ENCODE measurements around the gene SPEM2. TPM values are rescaled to one million over a fixed set of nuclear protein-coding genes. Genes with fewer than 3 reads are reported as not detected.

Gene SPEM2
- total and polyA plus RNA-seq, 2 of the 4 experiments (the other 2 are of a cell fraction), result not detected

DNA sequence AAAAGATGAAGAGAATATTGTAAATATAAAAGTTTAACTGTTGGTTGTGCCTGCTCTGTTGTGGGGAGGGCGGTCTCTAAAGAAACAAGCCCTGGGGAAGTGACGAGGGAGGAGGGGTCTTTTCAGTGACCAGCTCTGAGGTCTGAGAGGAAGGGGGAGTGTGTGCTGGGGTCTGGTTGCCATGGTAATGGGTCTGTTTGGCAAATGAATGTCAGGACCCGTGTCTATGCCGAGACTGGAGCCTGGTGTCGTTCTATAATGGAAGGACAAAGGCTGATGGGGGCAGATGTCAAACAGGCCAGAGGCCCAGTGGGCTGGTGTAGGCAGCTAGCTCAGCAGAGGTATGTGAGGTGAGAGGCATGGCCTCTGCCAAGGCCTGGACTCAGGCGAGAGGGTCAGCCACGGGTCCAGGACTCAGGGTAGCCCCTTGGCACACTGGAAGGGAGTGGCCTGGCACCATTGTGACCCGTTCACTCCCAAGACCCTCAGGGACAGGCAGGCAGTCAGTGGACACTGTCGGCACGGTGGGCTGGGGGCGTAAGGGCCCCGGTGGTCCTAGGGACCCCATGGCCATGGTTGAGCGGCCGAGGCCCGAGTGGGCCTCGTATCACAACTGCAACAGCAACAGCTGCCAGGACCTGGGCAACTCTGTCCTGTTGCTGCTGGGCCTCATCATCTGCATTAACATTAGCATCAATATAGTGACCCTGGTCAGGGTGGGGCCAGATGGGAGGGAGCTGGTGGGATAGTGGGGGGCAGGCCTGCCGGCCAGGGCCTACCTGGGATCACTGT is 5.4 kb upstream of the SPEM2 start, which contains the start of gene SPEM1 (continued):
- TF ChIP-seq NFE2L2 (IDR thresholded peaks at IDR 0.05; ENCODE audit: low read depth, low read length), result no peak

DNA sequence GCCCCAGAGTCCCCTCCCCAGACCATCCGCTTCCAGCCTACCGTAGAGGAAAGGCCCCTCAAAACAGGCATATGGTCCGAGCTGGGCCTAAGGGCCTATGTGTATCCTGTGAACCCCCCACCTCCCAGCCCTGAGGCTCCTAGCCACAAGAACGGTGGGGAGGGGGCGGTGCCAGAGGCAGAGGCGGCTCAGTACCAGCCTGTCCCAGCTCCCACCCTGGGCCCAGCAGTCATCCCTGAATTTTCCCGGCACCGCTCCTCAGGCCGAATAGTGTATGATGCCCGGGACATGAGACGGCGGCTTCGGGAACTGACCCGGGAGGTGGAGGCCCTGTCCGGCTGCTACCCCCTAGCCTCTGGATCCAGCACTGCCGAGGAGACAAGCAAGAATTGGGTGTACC is 4.2 kb upstream of the SPEM2 start:
- in situ Hi-C loops (cut with MboI; ENCODE audit: low sequenced_read_pairs) (no loop called here), dilution Hi-C loops (cut with HindIII; ENCODE audit: low sequenced_read_pairs, unreplicated experiment) (no loop called here), intact Hi-C loops (cut with micrococcal nuclease) (no loop called here)
- Histone ChIP-seq H3K9me3 (ENCODE audit: control insufficient read depth, insufficient read depth, low read length) (no peaks in the 10 kb centered on the region), H4K91ac (ENCODE audit: insufficient read depth, low read depth, low read length) (no peak overlapping the region), H4K20me1 (ENCODE audit: insufficient read depth, low read length) (peaks cover 3% of the 10 kb centered on the region; the same call in 1 of the 2 replicates), H2BK5ac (ENCODE audit: low read depth, low read length, poor library complexity, severe bottlenecking) (no peak overlapping the region), H2AFZ (replicated peaks; ENCODE audit: low read length, poor library complexity) (no peak overlapping the region), H3K79me1 (ENCODE audit: low read depth in 1 of 2, low read length in 2 of 2) (no peaks in the 10 kb centered on the region), H2BK15ac (ENCODE audit: low read depth, low read length) (no peak overlapping the region), H2BK120ac (ENCODE audit: low read depth, low read length) (no peak overlapping the region), H4K5ac (ENCODE audit: low read depth, low read length) (no peak overlapping the region), H2AK5ac (ENCODE audit: low read depth, low read length) (no peak overlapping the region), H3K27me3 (ENCODE audit: control insufficient read depth, insufficient read depth, low read length) (0 out of 2 replicates have a peak, but pooled peaks cover 2% of the 10 kb centered on the region), H3K9me1 (ENCODE audit: insufficient read depth, low read length) (0 out of 2 replicates have a peak, but pooled peaks cover 3% of the 10 kb centered on the region), H3K14ac (replicated peaks; ENCODE audit: low read depth, low read length) (no peak overlapping the region), H3K4me1 (ENCODE audit: control insufficient read depth, insufficient read depth, low read length) (no peaks in the 10 kb centered on the region), H3K4me2 (ENCODE audit: low read depth, low read length) (no peak overlapping the region), H3K56ac (ENCODE audit: extremely low read depth, insufficient read depth, low read length) (no peak overlapping the region), H3K9ac (ENCODE audit: low read depth, low read length) (no peak overlapping the region), H4K8ac (ENCODE audit: low read depth in 2 of 2, low read length in 2 of 2) (no peak overlapping the region), H3K4me3 (ENCODE audit: insufficient read depth, low read depth, low read length) (no peak overlapping the region), H3K18ac (ENCODE audit: low read depth, low read length) (no peak overlapping the region), H2AK9ac (replicated peaks; ENCODE audit: low read depth, low read length, poor library complexity) (no peak overlapping the region), H3K4ac (ENCODE audit: low read depth, low read length) (no peak overlapping the region), H3K36me3 (ENCODE audit: control insufficient read depth, insufficient read depth, low read length) (peaks cover 10% of the 10 kb centered on the region; the same call in 1 of the 2 replicates), H3K27ac (ENCODE audit: insufficient read depth, low read length) (no peak overlapping the region), H2BK20ac (ENCODE audit: low read depth, low read length) (no peak overlapping the region), H3K23ac (ENCODE audit: low read depth, low read length) (no peak overlapping the region)
- POLR2A ChIA-PET (ENCODE audit: unreplicated experiment), result no interaction called here
- ATAC-seq (ENCODE audit: low read depth), result no peak
- BruUV-seq (replicated peaks), result no TSS peak
- CTCF ChIA-PET, result no interaction called here
- 93% methylated on average over 13 of the region's 16 CpGs; no CpG with 5 or more reads in 1 of the 2 experiments for WGBS, 2 experiments (ENCODE audit: extremely low coverage in 2 of 2, insufficient read length in 1 of 2)
- no peak for DNase-seq
- TF ChIP-seq, protein P1, sequence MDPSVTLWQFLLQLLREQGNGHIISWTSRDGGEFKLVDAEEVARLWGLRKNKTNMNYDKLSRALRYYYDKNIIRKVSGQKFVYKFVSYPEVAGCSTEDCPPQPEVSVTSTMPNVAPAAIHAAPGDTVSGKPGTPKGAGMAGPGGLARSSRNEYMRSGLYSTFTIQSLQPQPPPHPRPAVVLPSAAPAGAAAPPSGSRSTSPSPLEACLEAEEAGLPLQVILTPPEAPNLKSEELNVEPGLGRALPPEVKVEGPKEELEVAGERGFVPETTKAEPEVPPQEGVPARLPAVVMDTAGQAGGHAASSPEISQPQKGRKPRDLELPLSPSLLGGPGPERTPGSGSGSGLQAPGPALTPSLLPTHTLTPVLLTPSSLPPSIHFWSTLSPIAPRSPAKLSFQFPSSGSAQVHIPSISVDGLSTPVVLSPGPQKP (IDR thresholded peaks at IDR 0.05; ENCODE audit: borderline replicate concordance, low read depth, low read length), result no peak
- no peak for TF ChIP-seq FOS (IDR thresholded peaks at IDR 0.05; ENCODE audit: low read depth, low read length)
- no peak for TF ChIP-seq SMC3 (IDR thresholded peaks at IDR 0.05; ENCODE audit: low read depth, low read length)
- no peak for TF ChIP-seq RAD21 (IDR thresholded peaks at IDR 0.05; ENCODE audit: low read length)
- TF ChIP-seq BHLHE40 (IDR thresholded peaks at IDR 0.05; ENCODE audit: low read depth, low read length), result no peak
- TF ChIP-seq, protein P2, sequence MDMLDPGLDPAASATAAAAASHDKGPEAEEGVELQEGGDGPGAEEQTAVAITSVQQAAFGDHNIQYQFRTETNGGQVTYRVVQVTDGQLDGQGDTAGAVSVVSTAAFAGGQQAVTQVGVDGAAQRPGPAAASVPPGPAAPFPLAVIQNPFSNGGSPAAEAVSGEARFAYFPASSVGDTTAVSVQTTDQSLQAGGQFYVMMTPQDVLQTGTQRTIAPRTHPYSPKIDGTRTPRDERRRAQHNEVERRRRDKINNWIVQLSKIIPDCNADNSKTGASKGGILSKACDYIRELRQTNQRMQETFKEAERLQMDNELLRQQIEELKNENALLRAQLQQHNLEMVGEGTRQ (IDR thresholded peaks at IDR 0.05; ENCODE audit: low read depth, low read length), result no peak
- no peak for TF ChIP-seq POLR2A (IDR thresholded peaks at IDR 0.05; ENCODE audit: low read depth, low read length)
- TF ChIP-seq, protein P3, sequence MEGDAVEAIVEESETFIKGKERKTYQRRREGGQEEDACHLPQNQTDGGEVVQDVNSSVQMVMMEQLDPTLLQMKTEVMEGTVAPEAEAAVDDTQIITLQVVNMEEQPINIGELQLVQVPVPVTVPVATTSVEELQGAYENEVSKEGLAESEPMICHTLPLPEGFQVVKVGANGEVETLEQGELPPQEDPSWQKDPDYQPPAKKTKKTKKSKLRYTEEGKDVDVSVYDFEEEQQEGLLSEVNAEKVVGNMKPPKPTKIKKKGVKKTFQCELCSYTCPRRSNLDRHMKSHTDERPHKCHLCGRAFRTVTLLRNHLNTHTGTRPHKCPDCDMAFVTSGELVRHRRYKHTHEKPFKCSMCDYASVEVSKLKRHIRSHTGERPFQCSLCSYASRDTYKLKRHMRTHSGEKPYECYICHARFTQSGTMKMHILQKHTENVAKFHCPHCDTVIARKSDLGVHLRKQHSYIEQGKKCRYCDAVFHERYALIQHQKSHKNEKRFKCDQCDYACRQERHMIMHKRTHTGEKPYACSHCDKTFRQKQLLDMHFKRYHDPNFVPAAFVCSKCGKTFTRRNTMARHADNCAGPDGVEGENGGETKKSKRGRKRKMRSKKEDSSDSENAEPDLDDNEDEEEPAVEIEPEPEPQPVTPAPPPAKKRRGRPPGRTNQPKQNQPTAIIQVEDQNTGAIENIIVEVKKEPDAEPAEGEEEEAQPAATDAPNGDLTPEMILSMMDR (conservative IDR thresholded peaks at IDR 0.05; ENCODE audit: low read depth, low read length), result no peak
- TF ChIP-seq CHD1 (IDR thresholded peaks at IDR 0.05; ENCODE audit: low read depth, low read length), result no peak
